Hematopoietic multipotent progenitor cell treated with erythropoietin and hydrocortisone succinate and interleukin-3 and kit ligand, for 4 days (in vitro differentiated cells): ENCODE results near the gene FMN2.
"Not testable (repeated sequence)": the region's sequence is repeated elsewhere in the genome, so short reads cannot be mapped to it uniquely, and the experiment has no call there.

Experiments
- DNase-seq: peaks from one replicate; pipeline ENCODE4 v3.0.0-alpha.2; 2015

Gene FMN2

DNA sequence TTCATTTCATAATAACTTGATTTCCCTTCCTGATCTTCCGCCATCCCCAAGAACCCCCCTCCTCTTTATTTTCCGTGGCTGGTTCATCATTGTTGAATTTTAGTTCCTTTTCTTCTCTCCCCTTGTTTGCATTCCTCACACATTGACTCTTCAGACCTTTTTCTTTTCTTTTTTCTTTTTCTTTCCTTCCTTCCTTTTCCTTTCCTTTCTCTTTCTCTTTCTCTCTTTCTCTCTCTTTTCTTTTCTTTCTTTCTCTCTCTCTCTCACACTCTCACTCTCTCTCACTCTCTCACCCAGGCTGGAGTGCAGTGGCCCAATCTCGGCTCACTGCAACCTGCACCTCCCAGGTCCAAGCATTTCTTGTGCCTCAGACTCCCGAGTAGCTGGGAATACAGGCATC, 231.3 kb downstream of the FMN2 start:
- no peak for DNase-seq

DNA sequence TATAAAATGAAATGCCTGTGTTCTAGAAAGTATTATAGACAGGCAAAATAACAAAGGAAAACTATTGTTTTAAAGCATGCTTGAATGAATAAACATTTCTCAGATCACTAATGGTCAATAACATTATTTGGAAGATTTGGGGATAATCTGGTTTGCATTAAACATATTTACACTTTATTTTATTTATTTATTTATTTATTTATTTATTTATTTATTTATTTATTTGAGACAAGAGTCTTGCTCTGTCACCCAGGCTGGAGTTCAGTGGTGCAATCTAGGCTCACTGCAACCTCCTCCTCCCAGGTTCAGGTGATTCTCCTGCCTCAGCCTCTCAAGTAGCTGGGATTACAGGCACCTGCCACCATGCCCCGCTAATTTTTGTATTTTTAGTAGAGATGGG, 236.7 kb downstream of the FMN2 start:
- DNase-seq: not testable (repeated sequence)

DNA sequence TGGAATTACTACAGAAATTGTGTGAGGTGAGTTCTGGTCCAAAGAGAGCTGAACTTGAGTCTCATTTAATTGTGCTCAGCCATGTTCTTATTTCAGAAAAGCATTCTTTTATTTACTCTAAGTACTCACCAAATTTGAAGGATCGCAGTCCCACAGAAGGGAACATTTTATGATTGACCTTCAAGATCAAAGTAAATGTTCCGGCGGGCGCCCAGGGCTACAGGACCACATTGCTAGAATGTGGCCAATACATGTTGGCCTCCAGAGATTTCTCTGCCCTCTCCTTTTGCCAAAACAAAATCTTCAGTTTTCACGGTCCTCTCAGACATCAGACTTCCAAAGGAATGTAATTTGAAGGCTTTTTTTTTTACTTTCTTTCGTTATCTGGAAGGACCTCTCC, 237.8 kb downstream of the FMN2 start:
- DNase-seq: no peak

DNA sequence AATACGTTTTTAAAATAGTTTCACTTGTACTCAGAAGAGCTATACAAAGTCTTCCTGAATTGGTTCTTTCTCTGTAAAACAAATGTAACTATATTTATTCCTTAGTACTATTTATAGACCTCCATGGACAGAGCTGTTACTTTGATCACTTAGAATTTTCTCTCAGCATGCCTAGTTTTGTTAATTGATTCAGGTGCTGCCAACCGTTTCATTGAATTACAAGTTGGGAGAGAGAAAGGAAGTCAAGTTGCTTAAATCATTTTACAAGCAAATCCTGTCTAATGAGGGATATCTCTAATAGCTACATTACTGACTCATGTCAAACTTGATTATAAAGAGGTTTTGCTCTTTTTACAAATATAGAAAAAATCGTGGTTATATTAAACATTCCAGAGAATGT, 241.0 kb downstream of the FMN2 start:
- DNase-seq: no peak

DNA sequence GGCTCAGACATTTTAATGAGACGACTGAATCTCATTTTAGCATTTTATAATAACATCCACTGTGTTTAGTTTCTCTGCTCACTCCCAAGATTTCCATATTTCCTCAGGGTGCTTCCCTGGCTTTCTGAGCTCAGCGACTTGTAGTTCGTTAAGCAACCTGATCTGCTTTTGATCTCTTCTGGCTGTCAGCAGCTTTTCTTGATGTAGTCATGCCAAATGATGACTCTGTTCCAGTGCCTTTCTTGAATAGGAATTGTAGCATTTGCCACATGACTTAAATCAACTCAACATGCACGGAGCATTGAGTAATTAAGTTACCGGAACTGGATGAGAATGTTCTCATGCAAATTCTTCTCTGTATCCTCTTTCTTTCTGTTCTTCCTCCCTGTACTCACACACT, 246.1 kb downstream of the FMN2 start:
- DNase-seq: no peak

DNA sequence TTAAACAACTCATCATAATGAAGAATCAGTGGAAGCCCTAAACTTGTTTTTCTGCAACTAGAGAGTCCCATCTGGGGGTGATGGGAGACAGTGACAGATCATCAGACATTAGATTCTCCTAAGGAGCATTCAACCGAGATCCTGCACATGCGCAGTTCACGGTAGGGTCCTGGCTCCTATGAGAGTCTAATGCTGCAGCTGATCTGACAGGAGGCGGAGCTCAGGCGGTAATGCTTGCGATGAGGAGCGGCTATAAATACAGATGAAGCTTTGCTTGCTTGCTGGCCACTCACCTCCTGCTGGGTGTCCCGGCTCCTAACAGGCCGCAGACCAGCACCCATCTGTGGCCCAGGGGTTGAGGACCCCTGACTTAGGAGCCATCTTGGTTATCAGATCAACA, 247.2 kb downstream of the FMN2 start:
- DNase-seq: no peak

DNA sequence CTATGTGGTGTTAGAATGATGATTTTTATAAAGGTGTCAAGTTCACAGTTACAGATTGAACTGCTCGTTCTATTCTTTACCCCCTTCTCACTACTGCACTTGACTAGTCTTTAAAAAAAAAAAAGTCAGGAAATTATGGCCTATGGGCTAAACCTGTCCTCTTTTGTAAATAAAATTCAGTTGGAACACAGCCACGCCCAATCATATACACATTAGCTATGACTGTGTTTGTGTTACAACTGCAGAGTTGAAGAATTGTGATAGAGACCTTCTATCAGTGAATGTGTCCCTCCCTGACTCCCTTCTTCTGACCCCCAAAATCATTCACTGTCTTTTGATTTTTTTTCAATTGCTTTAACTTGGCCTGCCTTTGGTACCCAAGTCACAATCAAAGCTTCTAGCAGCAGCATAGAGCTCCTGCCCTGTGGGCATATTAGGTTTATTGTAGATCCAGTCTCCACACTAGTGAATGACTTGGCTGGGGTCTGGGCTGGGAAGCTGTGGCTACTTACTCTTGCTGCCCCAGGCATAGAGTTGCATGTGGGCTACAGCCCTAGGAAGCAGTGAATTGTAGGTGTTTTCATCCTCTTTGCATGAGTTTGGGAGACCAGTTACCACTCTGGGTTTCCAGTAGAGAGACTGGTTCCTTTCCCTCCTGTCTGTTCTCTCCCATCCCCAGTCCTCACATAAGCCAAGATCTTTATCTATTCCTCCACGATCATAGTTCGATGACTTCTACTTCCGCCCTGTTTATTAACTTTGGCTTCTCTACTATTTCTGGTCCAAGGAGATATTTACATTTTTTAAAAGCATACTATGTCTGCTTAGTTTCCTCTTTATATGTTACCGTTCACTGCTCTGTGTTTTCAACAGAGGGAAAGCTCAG, 249.9 kb downstream of the FMN2 start:
- DNase-seq: no peak

DNA sequence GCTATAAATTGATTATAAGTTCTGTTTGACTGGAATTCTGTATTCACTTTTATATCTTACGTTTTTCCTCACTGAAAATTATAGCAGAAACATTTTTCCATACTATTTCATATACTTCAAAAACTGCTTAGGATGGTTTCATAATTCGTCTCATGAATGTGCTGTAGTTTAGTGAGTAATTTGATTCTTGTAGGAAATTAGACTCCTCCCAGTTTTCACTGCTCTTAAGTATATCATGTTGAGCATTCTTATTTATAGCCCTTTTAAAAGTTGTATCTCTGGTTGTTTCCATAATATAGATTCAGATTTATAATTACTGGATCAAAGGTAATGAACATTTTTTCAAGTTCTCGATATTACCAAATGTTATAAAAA, 250.6 kb downstream of the FMN2 start:
- no peak for DNase-seq

DNA sequence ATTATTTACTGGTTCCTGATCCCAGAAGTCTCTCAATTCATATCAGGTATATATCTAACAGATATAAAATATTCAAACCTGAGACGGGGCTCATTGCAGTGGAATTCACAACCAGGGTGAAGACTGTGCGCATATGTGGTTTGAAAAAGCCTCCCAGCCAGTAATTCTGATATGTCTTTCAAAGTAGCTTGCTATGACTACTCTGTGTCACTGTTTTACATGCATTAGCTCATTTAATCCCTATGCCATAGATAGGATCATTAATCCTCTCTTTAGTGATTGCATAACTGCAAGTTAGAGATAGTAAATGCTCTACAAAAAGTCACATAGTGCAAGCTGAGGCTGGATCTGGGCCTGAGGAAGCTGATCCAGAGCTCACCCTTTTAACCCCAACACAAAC, 251.4 kb downstream of the FMN2 start:
- no peak for DNase-seq

DNA sequence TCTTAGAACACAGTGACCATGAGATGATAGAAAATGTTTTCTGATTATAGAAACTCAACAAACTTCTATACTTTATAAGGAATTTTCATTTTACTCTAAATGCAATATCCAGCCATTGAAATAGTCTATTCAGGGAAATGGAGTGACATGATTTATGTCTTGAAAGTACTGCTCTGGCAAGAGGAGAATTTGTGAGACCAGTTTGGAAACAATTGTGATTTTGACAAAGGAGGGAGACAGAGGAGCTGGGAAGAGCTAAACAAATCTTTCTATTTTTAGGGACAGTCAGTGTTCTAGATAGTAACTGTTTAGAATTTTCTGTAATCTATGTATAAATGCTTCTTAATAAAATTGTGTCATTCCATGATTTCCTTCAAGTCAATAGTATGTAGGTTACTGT, 252.3 kb downstream of the FMN2 start:
- no peak for DNase-seq

DNA sequence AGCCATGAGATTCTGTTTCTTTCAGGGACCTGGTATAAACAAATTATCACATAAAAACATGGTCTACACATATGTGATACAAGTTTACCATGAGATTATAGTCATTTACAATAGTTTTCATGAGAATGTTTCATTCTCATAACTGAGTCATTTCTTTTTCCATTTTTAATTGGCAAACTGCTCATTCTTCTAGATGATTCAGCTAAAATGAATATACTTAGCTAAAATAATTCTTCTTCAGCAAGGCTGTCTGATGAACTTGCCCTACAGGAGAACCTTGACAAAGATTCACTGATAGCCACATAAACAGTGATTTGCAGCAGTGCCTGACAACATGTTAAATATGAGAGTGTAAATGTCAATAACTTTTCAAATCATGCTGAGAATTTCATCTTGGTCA, 253.2 kb downstream of the FMN2 start:
- DNase-seq: no peak

DNA sequence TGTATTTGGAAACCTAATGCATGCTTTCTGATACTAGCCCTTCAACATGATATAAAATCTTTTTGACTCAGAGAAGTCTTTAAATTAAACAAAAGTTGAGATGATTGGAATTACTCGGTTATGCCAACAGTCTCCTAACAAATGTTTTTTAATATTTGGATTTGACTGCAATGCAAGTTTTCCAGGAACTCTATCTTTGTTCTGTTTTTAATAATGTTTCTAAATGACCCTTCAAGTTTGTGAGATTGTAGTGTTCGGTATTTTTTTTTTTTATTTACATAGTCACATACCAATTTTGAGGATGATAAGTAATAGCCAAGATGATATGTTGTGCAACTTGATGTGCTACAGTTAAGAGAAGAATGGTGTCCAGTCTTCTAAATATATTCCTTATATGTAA, 258.0 kb downstream of the FMN2 start:
- no peak for DNase-seq

DNA sequence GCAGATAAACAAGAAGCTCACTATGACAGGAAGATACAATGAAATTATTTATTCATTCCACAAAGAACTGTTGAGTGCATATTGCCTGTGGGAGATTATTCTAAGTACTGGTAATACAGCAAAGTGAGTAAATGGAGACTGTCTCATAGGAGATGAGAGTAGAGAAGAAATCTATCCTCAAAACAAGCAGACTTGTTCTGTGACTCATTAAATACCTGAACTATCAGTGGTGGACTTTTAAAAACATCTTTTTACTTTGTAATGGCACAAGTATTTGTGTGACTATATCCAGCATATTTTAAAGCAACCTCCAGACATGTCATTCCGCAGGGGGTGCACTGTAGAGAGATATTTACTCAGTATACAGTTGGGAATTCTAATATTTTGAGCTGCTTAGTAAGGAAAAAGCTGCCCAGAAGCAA, 259.2 kb downstream of the FMN2 start:
- DNase-seq: no peak

DNA sequence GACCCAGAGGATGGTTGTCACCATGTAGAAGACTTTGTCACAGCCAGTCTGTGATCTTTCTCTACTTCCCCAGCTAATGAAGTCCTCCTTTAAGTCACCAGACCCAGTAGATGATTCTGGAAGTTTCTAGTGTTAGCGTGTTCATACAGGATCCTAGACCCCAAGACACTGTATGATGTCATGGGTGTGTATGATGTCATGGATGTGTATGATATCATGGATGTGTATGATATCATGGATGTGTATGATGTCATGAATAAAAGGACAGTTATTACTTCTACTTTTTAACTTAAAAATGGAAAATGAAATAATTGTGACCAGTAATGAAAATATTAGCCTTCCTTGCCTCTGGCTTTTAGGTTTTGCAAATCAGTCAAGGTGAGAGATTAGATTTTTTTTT, 260.0 kb downstream of the FMN2 start:
- DNase-seq: no peak

DNA sequence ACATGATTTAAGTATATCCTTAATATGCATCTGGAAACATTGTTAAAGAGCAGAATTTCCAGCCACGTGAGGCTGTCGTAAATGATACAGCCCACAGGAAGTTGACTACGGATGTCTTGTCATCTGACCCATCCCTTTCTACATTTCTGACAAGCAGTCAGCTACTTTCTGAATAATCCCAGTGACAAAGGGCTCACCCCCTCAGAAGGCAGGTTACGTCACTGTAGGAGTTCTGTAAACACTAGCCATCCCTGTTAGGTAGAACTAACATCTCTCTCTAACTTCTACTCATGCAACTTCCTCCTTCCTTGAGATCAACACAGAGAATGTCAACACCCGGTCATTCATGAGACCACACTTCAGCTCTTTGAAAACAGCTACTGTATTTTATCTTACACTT, 261.1 kb downstream of the FMN2 start:
- DNase-seq: no peak

DNA sequence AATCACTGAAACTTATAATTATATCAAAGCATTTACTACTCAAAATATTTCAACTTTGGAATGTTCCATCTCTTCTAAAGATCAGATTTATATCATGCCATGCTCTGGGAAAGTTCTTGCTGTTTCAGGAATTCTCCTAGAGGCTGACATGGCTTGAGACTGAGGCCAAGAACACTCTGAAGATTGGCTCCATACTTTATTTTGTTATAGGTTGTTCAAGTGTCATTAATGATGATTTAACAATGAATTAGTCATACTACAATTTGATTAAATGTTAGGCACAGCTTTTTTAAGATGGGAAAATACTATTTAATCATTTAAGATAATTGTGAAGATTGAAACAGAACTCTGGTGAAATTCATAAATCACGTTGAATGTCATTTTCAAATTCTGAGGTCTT, 264.9 kb downstream of the FMN2 start:
- no peak for DNase-seq

DNA sequence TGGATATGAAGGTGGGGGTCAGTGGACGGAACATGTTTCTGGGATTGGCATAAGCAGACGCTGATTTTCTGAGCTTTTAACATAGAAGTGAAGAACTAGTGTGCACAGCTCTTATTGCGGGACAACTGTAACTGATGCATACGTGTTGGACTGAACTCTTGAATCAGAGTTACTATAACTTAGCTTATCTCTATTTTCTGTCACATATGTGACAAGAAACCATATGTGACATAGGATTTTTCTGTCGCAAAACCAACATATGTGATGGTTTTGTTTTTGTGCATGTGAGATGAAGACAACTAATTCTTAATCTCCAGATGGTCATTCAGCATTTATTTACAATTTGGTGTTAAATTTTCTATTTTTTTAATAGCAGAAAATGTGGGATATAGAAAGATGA, 270.4 kb downstream of the FMN2 start:
- no peak for DNase-seq

DNA sequence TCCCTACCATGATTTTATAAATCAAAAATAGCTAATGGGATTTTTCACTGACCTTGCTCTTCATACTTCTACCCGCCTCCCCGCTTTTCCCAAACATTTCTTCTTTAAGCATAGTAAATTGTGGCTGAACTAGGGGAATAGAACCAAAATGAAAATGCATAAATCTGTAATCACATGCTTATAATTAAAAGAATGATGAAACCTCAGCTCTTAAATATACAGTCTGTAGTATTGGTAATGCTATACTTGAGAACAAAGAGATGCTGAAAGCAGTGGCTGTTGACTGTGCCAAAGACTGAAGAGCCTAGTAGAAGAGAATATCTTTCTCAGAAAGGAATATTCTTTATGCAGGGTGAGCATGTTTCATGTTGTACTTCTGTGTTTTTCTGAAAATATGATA, 271.1 kb downstream of the FMN2 start:
- no peak for DNase-seq

DNA sequence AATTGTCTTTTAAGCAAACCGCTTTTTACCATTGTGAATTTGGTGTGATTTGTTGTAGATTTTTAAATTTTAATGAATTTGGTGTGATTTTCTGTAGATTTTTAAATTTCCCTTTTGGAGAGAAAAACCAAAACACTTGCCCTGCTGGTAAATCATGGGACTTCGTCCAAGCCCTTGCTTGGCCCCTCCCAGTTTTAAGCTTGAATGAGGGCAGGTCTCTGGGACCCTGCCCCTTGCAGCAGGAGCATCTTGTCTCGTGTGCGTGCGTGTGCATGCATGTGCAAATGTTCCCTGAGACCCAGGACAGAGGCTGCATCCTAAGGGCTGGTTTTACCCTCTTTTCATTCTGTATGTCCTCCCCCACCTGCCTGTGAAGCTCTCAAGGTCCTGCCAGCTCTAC, 271.6 kb downstream of the FMN2 start:
- no peak for DNase-seq

DNA sequence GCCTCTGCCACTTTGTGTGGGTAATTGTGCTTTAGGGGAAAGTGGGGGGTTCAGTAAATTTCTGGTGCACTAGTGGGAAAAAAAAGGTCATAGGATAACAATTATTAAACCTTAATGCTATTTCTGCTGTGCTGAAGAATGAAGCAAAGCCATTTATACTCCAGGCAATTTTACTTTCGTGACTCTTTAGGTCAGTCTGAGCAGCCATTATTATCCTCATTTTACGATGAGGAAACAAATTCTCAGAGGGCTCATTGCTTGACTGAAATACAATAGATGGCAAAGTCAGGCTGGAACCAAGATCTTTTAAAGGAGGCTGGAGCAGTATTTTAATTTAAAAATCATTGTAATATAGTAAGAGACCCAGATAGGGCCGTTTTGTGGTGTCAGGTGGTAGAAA, 272.2 kb downstream of the FMN2 start:
- no peak for DNase-seq

DNA sequence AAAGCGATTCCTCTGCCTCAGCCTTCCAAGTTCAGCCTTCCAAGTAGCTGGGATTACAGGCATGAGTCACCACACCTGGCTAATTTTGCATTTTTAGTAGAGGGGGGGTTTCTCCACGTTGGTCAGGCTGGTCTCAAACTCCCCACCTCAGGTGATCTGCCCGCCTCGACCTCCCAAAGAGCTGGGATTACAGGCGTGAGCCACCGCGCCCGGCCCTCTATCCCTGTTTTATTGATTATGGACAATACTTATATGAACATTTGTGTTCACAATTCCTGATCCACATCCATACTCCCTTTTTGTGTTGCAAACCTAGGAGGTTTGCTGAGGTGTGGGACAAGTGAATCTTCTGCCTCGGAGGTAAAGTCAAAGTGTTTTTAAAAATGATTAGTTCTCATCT, 275.0 kb downstream of the FMN2 start:
- DNase-seq: no peak

DNA sequence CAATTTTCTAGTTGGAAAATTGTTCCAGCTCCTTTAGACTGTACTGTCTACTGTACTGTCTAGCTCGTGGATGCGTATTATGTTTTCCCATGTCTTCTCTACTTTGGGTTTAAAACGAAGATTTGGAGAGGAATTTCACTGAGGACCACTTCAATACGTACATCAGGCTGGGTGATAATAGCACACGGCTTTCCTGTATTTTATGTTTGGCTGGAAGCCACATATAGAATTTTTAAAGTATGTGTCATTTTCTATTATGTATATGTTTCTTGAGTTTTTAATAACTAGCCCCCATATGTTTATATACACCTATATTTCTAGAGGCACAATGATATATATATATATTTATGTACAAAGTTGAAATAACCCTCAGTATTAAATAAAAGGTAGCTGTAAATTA, 293.9 kb downstream of the FMN2 start:
- DNase-seq: no peak

DNA sequence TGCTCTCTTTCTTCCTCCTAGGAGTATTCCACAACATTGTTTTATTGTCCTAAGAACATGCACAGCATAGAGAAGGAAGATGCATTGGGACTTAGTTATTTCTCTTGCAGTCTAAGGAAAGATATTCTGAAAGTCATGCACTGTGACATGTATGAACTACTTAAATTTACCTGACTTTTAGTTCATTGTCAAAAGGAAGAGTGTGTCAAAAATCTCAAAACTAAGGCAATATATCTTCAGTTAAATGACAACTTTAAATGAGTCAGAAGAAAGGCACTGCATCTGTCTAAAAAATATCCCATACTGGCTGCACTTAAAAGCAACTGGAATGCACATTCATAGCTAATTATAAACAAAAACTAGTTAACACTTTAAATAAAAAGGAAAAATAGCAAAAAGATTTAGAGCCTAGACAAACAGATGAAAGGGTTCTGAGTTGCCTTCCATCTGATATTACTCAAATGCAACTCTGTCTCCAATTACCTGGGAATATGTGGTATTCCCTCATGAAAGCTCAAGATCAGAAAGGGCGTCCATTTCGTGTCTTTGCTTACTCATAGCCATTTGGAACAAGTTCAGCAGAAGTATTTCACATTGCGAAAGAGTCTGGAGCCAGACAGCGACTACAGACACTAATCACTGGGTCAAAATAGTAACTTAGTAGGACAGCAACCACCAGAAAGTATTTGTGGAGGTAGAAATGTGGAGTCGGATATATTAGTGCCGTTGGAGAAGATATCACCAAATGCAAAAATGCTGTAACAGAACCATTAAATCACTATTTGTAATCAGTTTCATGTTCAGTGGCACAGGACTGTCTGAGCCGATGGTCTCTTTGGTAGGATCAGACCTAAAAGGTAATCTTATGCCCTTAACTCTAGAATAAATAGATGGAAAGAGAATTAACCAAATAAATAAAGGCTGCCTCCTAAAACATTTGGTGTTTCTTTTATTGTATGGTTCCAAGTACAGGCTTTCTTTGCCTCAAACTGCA, 294.6 kb downstream of the FMN2 start:
- DNase-seq: no peak

DNA sequence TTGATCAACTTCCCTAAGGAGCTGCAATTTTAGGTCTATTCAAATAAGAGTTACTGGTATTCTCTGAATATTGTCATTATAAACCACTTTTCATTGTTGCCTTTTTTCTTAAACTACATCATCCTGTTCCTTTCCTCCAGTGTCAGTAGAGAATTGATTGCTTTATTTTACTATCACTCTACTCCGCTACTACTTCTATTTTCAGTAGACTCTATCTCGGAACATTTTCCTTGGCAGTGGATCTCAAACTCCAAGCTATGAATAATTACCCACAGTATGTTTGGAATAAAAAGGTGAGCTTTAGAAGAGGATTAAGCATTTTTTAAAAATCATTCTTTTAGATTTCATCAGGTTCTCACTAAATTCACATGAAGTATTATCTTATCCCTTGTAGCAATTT, 295.4 kb downstream of the FMN2 start:
- no peak for DNase-seq
